Measurements from ENCODE around the gene FBN3. TPM values are rescaled to one million over a fixed set of nuclear protein-coding genes. Genes with fewer than 3 reads are reported as not detected.
"Not testable (repeated sequence)": the region's sequence is repeated elsewhere in the genome, so short reads cannot be mapped to it uniquely, and the experiment has no call there.

Gene FBN3
- polyA plus RNA-seq, 1 experiment: not detected

- no peak overlapping the region for H3K27ac ChIP-seq (ENCODE audit: low read depth, low read length)
- H3K27me3 ChIP-seq (ENCODE audit: control insufficient read depth, insufficient read depth, low read length): no peaks in the 10 kb centered on the region
- peaks cover 10% of the 10 kb centered on the region; the same call in 1 of the 2 replicates for H3K9me3 ChIP-seq (ENCODE audit: control insufficient read depth, insufficient read depth, low read length)
- POLR2A ChIA-PET: no interaction called here
- H3K4me3 ChIP-seq (ENCODE audit: low read depth, low read length): no peak overlapping the region
- no peak for DNase-seq (ENCODE audit: low read depth, low spot score)
- CTCF ChIA-PET: no interaction called here
- no peak for TF ChIP-seq CTCF (IDR thresholded peaks at IDR 0.05; ENCODE audit: low read depth, low read length)
Measured at GRCh38 chr19:8108560-8109445, 40.6 kb downstream of the FBN3 start.

- TF ChIP-seq CTCF (IDR thresholded peaks at IDR 0.05; ENCODE audit: low read depth, low read length): no peak
- H3K9me3 ChIP-seq (ENCODE audit: control insufficient read depth, insufficient read depth, low read length): peaks cover 10% of the 10 kb centered on the region
- ChIA-PET CTCF (no interaction called here), POLR2A (no interaction called here)
- no peak for DNase-seq (ENCODE audit: low read depth, low spot score)
- no peaks in the 10 kb centered on the region for H3K27me3 ChIP-seq (ENCODE audit: control insufficient read depth, insufficient read depth, low read length)
- no peak overlapping the region for H3K27ac ChIP-seq (ENCODE audit: low read depth, low read length)
- H3K4me3 ChIP-seq (ENCODE audit: low read depth, low read length): no peak overlapping the region
Measured at GRCh38 chr19:8107301-8107903, 42.0 kb downstream of the FBN3 start.

- no peak for DNase-seq (ENCODE audit: low read depth, low spot score)
- Histone ChIP-seq H3K4me3 (ENCODE audit: low read depth, low read length) (no peak overlapping the region), H3K27ac (ENCODE audit: low read depth, low read length) (no peak overlapping the region), H3K27me3 (ENCODE audit: control insufficient read depth, insufficient read depth, low read length) (no peaks in the 10 kb centered on the region), H3K9me3 (ENCODE audit: control insufficient read depth, insufficient read depth, low read length) (peaks cover 2% of the 10 kb centered on the region; the same call in 1 of the 2 replicates)
- CTCF ChIA-PET: interaction anchor here (1.3 kb wide), 1 partner anchor 104 kb away, joined by 3 read pairs; no protein-coding TSS in a partner anchor
- TF ChIP-seq CTCF (IDR thresholded peaks at IDR 0.05; ENCODE audit: low read depth, low read length): no peak
- POLR2A ChIA-PET: no interaction called here
Measured at GRCh38 chr19:8105471-8105870, 43.9 kb downstream of the FBN3 start.

- CTCF ChIA-PET; H3K4me3 ChIP-seq (ENCODE audit: low read depth, low read length); DNase-seq (ENCODE audit: low read depth, low spot score); H3K9me3 ChIP-seq (ENCODE audit: control insufficient read depth, insufficient read depth, low read length); H3K27ac ChIP-seq (ENCODE audit: low read depth, low read length); POLR2A ChIA-PET; H3K27me3 ChIP-seq (ENCODE audit: control insufficient read depth, insufficient read depth, low read length): not testable (repeated sequence)
Measured at GRCh38 chr19:8101910-8102309, 47.5 kb downstream of the FBN3 start.

- Histone ChIP-seq H3K9me3 (ENCODE audit: control insufficient read depth, insufficient read depth, low read length) (peaks cover 13% of the 10 kb centered on the region), H3K27me3 (ENCODE audit: control insufficient read depth, insufficient read depth, low read length) (no peaks in the 10 kb centered on the region), H3K4me3 (ENCODE audit: low read depth, low read length) (no peak overlapping the region), H3K27ac (ENCODE audit: low read depth, low read length) (no peak overlapping the region)
- ChIA-PET CTCF (no interaction called here), POLR2A (no interaction called here)
- DNase-seq (ENCODE audit: low read depth, low spot score): no peak
- no peak for TF ChIP-seq CTCF (IDR thresholded peaks at IDR 0.05; ENCODE audit: low read depth, low read length)
Measured at GRCh38 chr19:8101311-8101710, 48.1 kb downstream of the FBN3 start.

Measured in AG04450 (cell line).